ENCODE results near the gene SPDYE2. TPM values are rescaled to one million over a fixed set of nuclear protein-coding genes. Genes with fewer than 3 reads are reported as not detected.
"Not testable (repeated sequence)": the region's sequence is repeated elsewhere in the genome, so short reads cannot be mapped to it uniquely, and the experiment has no call there.

The SPDYE2 gene
- total RNA-seq, 1 experiment from 2014 or later = not detected

DNA sequence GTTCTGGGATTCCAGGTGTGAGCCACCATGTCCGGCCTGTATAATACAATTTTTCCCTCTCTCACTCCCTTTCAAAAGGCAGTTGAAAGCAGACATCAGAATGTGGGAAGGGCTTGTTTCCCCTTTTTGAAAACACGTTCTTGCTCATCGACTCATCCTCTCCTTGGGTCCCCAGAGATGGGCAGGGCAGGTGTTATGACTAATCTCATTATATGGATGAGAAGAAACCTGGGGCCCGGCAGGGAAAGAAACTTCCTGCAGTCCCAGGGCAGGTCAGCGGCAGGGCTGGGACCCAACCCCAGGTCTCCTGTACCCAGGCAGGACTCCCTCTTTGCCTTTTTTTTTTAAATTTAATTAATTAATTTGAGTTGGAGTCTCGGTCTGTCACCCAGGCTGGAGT lies 4.7 kb upstream of the SPDYE2 start:
- no CpG with 5 or more reads among the region's 6 CpGs for WGBS (ENCODE audit: extremely low coverage, insufficient read length, low lambda C conversion rate)
- H3K4me3 Mint-ChIP-seq; H3K27me3 ChIP-seq (ENCODE audit: insufficient read depth, low read length): not testable (repeated sequence)

DNA sequence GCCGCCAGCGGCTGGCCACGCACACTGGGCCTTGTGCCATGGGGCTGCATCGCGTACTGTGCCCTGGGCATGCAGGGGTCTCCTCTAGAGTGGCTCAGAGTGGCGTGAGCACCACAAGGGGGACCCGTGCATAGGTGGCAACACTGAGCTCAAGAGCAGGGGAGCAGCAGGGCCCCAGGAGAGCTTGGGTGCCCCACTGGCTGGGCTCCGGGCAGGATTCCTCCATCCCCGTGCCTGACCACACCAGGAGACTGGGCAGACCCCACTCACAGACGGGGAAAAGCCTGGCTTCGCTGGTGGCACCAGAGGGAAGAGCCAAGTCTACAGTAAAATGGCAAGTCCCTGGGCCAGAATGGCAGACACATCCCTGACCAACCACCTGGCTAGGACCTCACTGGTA lies 17.6 kb downstream of the SPDYE2 start:
- H3K27me3 Mint-ChIP-seq (ENCODE audit: low read depth); H3K9ac ChIP-seq (ENCODE audit: extremely low read depth, insufficient read length, low read length); H3K23ac ChIP-seq (ENCODE audit: insufficient read length, low read depth, low read length); H3K4me1 Mint-ChIP-seq; H3K27ac ChIP-seq (ENCODE audit: insufficient read length, low read depth, low read length); H3K9me3 Mint-ChIP-seq; H3K36me3 Mint-ChIP-seq (ENCODE audit: insufficient read depth in 1 of 3, low read depth in 3 of 3); H3K4me2 ChIP-seq (ENCODE audit: insufficient read depth, insufficient read length, low read length); H3K79me1 ChIP-seq (ENCODE audit: insufficient read depth, low read depth, low read length, poor library complexity, severe bottlenecking); H4K20me1 ChIP-seq (ENCODE audit: control insufficient read depth, insufficient read depth, insufficient read length); H3K4me1 ChIP-seq (ENCODE audit: insufficient read depth, low read length); H3K4me3 Mint-ChIP-seq; H2BK120ac ChIP-seq (ENCODE audit: low read depth, low read length, poor library complexity, severe bottlenecking); H4K91ac ChIP-seq (ENCODE audit: insufficient read length, low read depth, low read length); H2AK5ac ChIP-seq (ENCODE audit: insufficient read length, low read length); H2BK15ac ChIP-seq (ENCODE audit: low read depth, low read length); H3K27ac Mint-ChIP-seq; H2BK5ac ChIP-seq (ENCODE audit: insufficient read length, low read length); H3K14ac ChIP-seq (ENCODE audit: insufficient read depth, low read length); H2AFZ ChIP-seq (ENCODE audit: low read length); H3K4ac ChIP-seq (ENCODE audit: low read depth, low read length); H3K79me2 ChIP-seq (ENCODE audit: insufficient read depth, low read length); H4K5ac ChIP-seq (ENCODE audit: insufficient read length, low read depth, low read length); H3T11ph ChIP-seq (ENCODE audit: low read length); DNase-seq; H4K8ac ChIP-seq (replicated peaks; ENCODE audit: insufficient read length, low read depth, low read length); H3K9me3 ChIP-seq (ENCODE audit: control insufficient read depth, low read depth, low read length); H3K18ac ChIP-seq (ENCODE audit: insufficient read length, low read depth, low read length); H3K27me3 ChIP-seq (ENCODE audit: insufficient read depth, low read length); H2BK20ac ChIP-seq (ENCODE audit: low read depth, low read length, poor library complexity, severe bottlenecking); H2BK12ac ChIP-seq (ENCODE audit: insufficient read length, low read depth, low read length); H3K56ac ChIP-seq (ENCODE audit: insufficient read length, low read depth, low read length); H3K23me2 ChIP-seq (ENCODE audit: insufficient read length, low read depth, low read length, poor library complexity, severe bottlenecking): not testable (repeated sequence)
- no CpG with 5 or more reads among the region's 11 CpGs for WGBS (ENCODE audit: extremely low coverage, insufficient read length, low lambda C conversion rate)

More for the DNA sequence above, 4.7 kb upstream of the SPDYE2 start:
- not testable (repeated sequence) for H3K27ac ChIP-seq (ENCODE audit: insufficient read length, low read depth, low read length); H3K4me2 ChIP-seq (ENCODE audit: insufficient read depth, insufficient read length, low read length); H3K79me1 ChIP-seq (ENCODE audit: insufficient read depth, low read depth, low read length, poor library complexity, severe bottlenecking); H3K36me3 Mint-ChIP-seq (ENCODE audit: insufficient read depth in 1 of 3, low read depth in 3 of 3); H4K20me1 ChIP-seq (ENCODE audit: control insufficient read depth, insufficient read depth, insufficient read length); H2BK5ac ChIP-seq (ENCODE audit: insufficient read length, low read length); H3K18ac ChIP-seq (ENCODE audit: insufficient read length, low read depth, low read length); H3K27me3 Mint-ChIP-seq (ENCODE audit: low read depth); H3K79me2 ChIP-seq (ENCODE audit: insufficient read depth, low read length); H3T11ph ChIP-seq (ENCODE audit: low read length); H2BK15ac ChIP-seq (ENCODE audit: low read depth, low read length); H2AFZ ChIP-seq (ENCODE audit: low read length); H4K5ac ChIP-seq (ENCODE audit: insufficient read length, low read depth, low read length); H3K9ac ChIP-seq (ENCODE audit: extremely low read depth, insufficient read length, low read length); H3K14ac ChIP-seq (ENCODE audit: insufficient read depth, low read length); H3K4me1 ChIP-seq (ENCODE audit: insufficient read depth, low read length); H3K23me2 ChIP-seq (ENCODE audit: insufficient read length, low read depth, low read length, poor library complexity, severe bottlenecking); H3K4ac ChIP-seq (ENCODE audit: low read depth, low read length); H3K9me3 Mint-ChIP-seq; H3K9me3 ChIP-seq (ENCODE audit: control insufficient read depth, low read depth, low read length); H2AK5ac ChIP-seq (ENCODE audit: insufficient read length, low read length); H3K4me1 Mint-ChIP-seq; H3K23ac ChIP-seq (ENCODE audit: insufficient read length, low read depth, low read length); H2BK12ac ChIP-seq (ENCODE audit: insufficient read length, low read depth, low read length); DNase-seq; H4K8ac ChIP-seq (replicated peaks; ENCODE audit: insufficient read length, low read depth, low read length); H3K27ac Mint-ChIP-seq; H4K91ac ChIP-seq (ENCODE audit: insufficient read length, low read depth, low read length); H3K56ac ChIP-seq (ENCODE audit: insufficient read length, low read depth, low read length); H2BK120ac ChIP-seq (ENCODE audit: low read depth, low read length, poor library complexity, severe bottlenecking); H2BK20ac ChIP-seq (ENCODE audit: low read depth, low read length, poor library complexity, severe bottlenecking)
